BJ (cell line): ENCODE measurements around the gene SIGLEC5. TPM values are rescaled to one million over a fixed set of nuclear protein-coding genes. Genes with fewer than 3 reads are reported as not detected.

ENCODE experiments used
- CTCF ChIA-PET: fragments of 350-600 bp; formaldehyde crosslinking; extraction: SDS; loops from one replicate; lab custom pipeline; 2021; ENCODE audit warnings: antibody characterized with exemption, inconsistent platforms; lab: Yijun Ruan, JAX
- POLR2A ChIA-PET: fragments of 300-600 bp; sonication (Branson Sonifier 250); formaldehyde crosslinking; extraction: SDS; loops from one replicate; lab custom pipeline; 2021; ENCODE audit warnings: antibody characterized with exemption; lab: Charles Lee
- DNase-seq: peaks from one replicate; pipeline ENCODE4 v3.0.0-alpha.2; 2011; ENCODE audit warnings: low read depth
- H3K27me3 ChIP-seq: 2 replicates; pipeline ENCODE4 v1.6.0; 2011; ENCODE audit warnings: low read length; ENCODE audit not compliant: control insufficient read depth, insufficient read depth
- H3K36me3 ChIP-seq: 2 replicates; pipeline ENCODE4 v1.5.1; 2011; ENCODE audit warnings: low read length; ENCODE audit not compliant: control insufficient read depth, insufficient read depth
- H3K4me3 ChIP-seq: 2 replicates; pipeline ENCODE4 v1.5.1; 2011; ENCODE audit warnings: low read depth, mild to moderate bottlenecking, control low read depth, low read length
- CTCF ChIP-seq: IDR thresholded peaks from 2 replicates; pipeline ENCODE4 v1.5.1; 2011; ENCODE audit warnings: low read depth, mild to moderate bottlenecking, control low read depth, inconsistent platforms, low read length, moderate library complexity; ENCODE audit not compliant: insufficient read depth
- polyA plus RNA-seq: library from polyadenylated mRNA; depleted of rRNA; stranded (reverse); fragments of >200 nt; gene quantifications from 2 replicates; pipeline ENCODE4 v1.2.3, GENCODE V29; 2011

The SIGLEC5 gene
- polyA plus RNA-seq, 1 experiment: not detected

- Histone ChIP-seq H3K36me3 (no peaks in the 10 kb centered on the region), H3K4me3 (no peak overlapping the region), H3K27me3 (no peaks in the 10 kb centered on the region)
- ChIA-PET CTCF (no interaction called here), POLR2A (no interaction called here)
- no peak for TF ChIP-seq CTCF
- DNase-seq: no peak
Observed at GRCh38 chr19:51628153-51628939, 1.9 kb downstream of the SIGLEC5 start.

- ChIA-PET CTCF (no interaction called here), POLR2A (no interaction called here)
- TF ChIP-seq CTCF: no peak
- Histone ChIP-seq H3K36me3 (no peaks in the 10 kb centered on the region), H3K4me3 (no peak overlapping the region), H3K27me3 (no peaks in the 10 kb centered on the region)
- no peak for DNase-seq
Observed at GRCh38 chr19:51627491-51628138, 2.6 kb downstream of the SIGLEC5 start.

GRCh38 chr19:51626675-51627074 is 3.5 kb downstream of the SIGLEC5 start:
- POLR2A ChIA-PET: no interaction called here
- no peak for DNase-seq
- Histone ChIP-seq H3K4me3 (no peak overlapping the region), H3K36me3 (no peaks in the 10 kb centered on the region), H3K27me3 (no peaks in the 10 kb centered on the region)
- CTCF ChIA-PET: interaction anchor here (1.0 kb wide), 1 partner anchor 30 kb away, joined by 3 read pairs; no protein-coding TSS in a partner anchor
- no peak for TF ChIP-seq CTCF

GRCh38 chr19:51621178-51621577 is 9.0 kb downstream of the SIGLEC5 start:
- POLR2A ChIA-PET: no interaction called here
- Histone ChIP-seq H3K27me3 (no peaks in the 10 kb centered on the region), H3K36me3 (no peaks in the 10 kb centered on the region), H3K4me3 (no peak overlapping the region)
- CTCF ChIA-PET: interaction anchor here (1.4 kb wide), 1 partner anchor 13 kb away, joined by 4 read pairs; no protein-coding TSS in a partner anchor
- no peak for DNase-seq
- no peak for TF ChIP-seq CTCF

GRCh38 chr19:51615991-51616390 is 14.2 kb downstream of the SIGLEC5 start:
- ChIA-PET POLR2A (no interaction called here), CTCF (interaction anchor here (1.0 kb wide), 1 partner anchor 8 kb away, joined by 5 read pairs; no protein-coding TSS in a partner anchor)
- no peak overlapping the region for H3K4me3 ChIP-seq
- no peak for TF ChIP-seq CTCF
- no peaks in the 10 kb centered on the region for H3K36me3 ChIP-seq
- no peaks in the 10 kb centered on the region for H3K27me3 ChIP-seq
- no peak for DNase-seq
